Mesenchymal stem cell (in vitro differentiated cells and primary cell): ENCODE measurements around the gene PITHD1.
"Not testable (repeated sequence)": the region's sequence is repeated elsewhere in the genome, so short reads cannot be mapped to it uniquely, and the experiment has no call there.

Source experiments
- DNase-seq: peaks from one replicate; pipeline ENCODE4 v3.0.0-alpha.2; 2013
- H2AFZ ChIP-seq: one replicate; pipeline ENCODE4 v1.6.1; 2013; ENCODE audit warnings: low read depth, mild to moderate bottlenecking, control low read depth, inconsistent platforms, low read length, moderate library complexity
- H2AK5ac ChIP-seq: 2 replicates; pipeline ENCODE4 v1.6.1; 2013; ENCODE audit warnings: low read length, moderate library complexity, mild to moderate bottlenecking, inconsistent platforms; ENCODE audit not compliant: severe bottlenecking
- H2BK120ac ChIP-seq: one replicate; pipeline ENCODE4 v1.6.1; 2013; ENCODE audit warnings: low read depth, mild to moderate bottlenecking, inconsistent platforms, low read length, moderate library complexity
- H2BK12ac ChIP-seq, 2 experiments: one replicate each; pipeline ENCODE4 v1.6.1; 2013; ENCODE audit warnings: inconsistent platforms in 2 of 2, low read length in 2 of 2, mild to moderate bottlenecking in 2 of 2, moderate library complexity in 2 of 2, control low read depth in 1 of 2
- H2BK15ac ChIP-seq: one replicate; pipeline ENCODE4 v1.6.1; 2013; ENCODE audit warnings: mild to moderate bottlenecking, low read depth, inconsistent platforms; ENCODE audit not compliant: poor library complexity, severe bottlenecking
- H2BK5ac ChIP-seq: 2 replicates; pipeline ENCODE4 v1.6.1; 2013; ENCODE audit warnings: low read depth, mild to moderate bottlenecking, low read length, control low read depth, inconsistent platforms; ENCODE audit not compliant: poor library complexity, severe bottlenecking
- H3K14ac ChIP-seq, 2 experiments: one replicate each; pipeline ENCODE4 v1.6.1; 2013; ENCODE audit warnings: inconsistent platforms in 2 of 2, low read length in 2 of 2, control low read depth in 1 of 2, mild to moderate bottlenecking in 1 of 2, moderate library complexity in 1 of 2
- H3K18ac ChIP-seq, 2 experiments: one replicate each; pipeline ENCODE4 v1.6.1; 2013; ENCODE audit warnings: inconsistent platforms in 2 of 2, low read length in 2 of 2, control low read depth in 1 of 2, low read depth in 1 of 2, mild to moderate bottlenecking in 1 of 2
- H3K23ac ChIP-seq, 2 experiments: one replicate each; pipeline ENCODE4 v1.6.1; 2013; ENCODE audit warnings: inconsistent platforms in 2 of 2, low read length in 2 of 2, mild to moderate bottlenecking in 2 of 2, moderate library complexity in 2 of 2, control low read depth in 1 of 2
- H3K27ac ChIP-seq: 2 replicates; pipeline ENCODE4 v1.5.1; 2013; ENCODE audit warnings: mild to moderate bottlenecking, moderate library complexity, low read length, control low read depth, inconsistent platforms; ENCODE audit not compliant: poor library complexity, severe bottlenecking
- H3K27me3 ChIP-seq, 2 experiments: 2 replicates each; pipeline versions ENCODE4 v1.6.1 to v1.7.0; 2013; ENCODE audit warnings: low read length in 2 of 2, mild to moderate bottlenecking in 2 of 2, moderate library complexity in 2 of 2, control low read depth in 1 of 2, inconsistent platforms in 1 of 2; ENCODE audit not compliant: control insufficient read depth in 1 of 2, insufficient read depth in 1 of 2
- H3K36me3 ChIP-seq, 2 experiments: 2 replicates each; pipeline versions ENCODE4 v1.6.1 to v1.7.0; 2013; ENCODE audit warnings: low read length in 2 of 2, control low read depth in 1 of 2, inconsistent platforms in 1 of 2, low read depth in 1 of 2, mild to moderate bottlenecking in 1 of 2; ENCODE audit not compliant: insufficient read depth in 2 of 2, control insufficient read depth in 1 of 2
- H3K4ac ChIP-seq, 2 experiments: one replicate each; pipeline ENCODE4 v1.6.1; 2013; ENCODE audit warnings: inconsistent platforms in 2 of 2, low read length in 2 of 2, mild to moderate bottlenecking in 2 of 2, moderate library complexity in 2 of 2, control low read depth in 1 of 2, low read depth in 1 of 2
- H3K4me1 ChIP-seq: 2 replicates; pipeline ENCODE4 v1.6.1; 2013; ENCODE audit warnings: low read depth, low read length, control low read depth; ENCODE audit not compliant: control insufficient read depth, insufficient read depth
- H3K4me2 ChIP-seq: 2 replicates; pipeline ENCODE4 v1.6.1; 2013; ENCODE audit warnings: low read length, mild to moderate bottlenecking, inconsistent platforms; ENCODE audit not compliant: poor library complexity, severe bottlenecking
- H3K4me3 ChIP-seq, 2 experiments: 2 replicates each; pipeline versions ENCODE4 v1.5.1 to v1.7.0; 2013; ENCODE audit warnings: low read length in 2 of 2, mild to moderate bottlenecking in 2 of 2, control low read depth in 1 of 2, low read depth in 1 of 2; ENCODE audit not compliant: insufficient read depth in 1 of 2
- H3K79me1 ChIP-seq: replicated peaks from 2 replicates; pipeline ENCODE4 v1.6.1; 2013; ENCODE audit warnings: mild to moderate bottlenecking, control low read depth, low read length, inconsistent platforms; ENCODE audit not compliant: poor library complexity, severe bottlenecking
- H3K9ac ChIP-seq: 2 replicates; pipeline ENCODE4 v1.7.0; 2013; ENCODE audit warnings: mild to moderate bottlenecking, low read length, moderate library complexity
- H3K9me3 ChIP-seq: 2 replicates; pipeline ENCODE4 v1.7.0; 2013; ENCODE audit warnings: mild to moderate bottlenecking, low read length; ENCODE audit not compliant: control insufficient read depth
- H4K8ac ChIP-seq: one replicate; pipeline ENCODE4 v1.6.1; 2013; ENCODE audit warnings: inconsistent platforms, mild to moderate bottlenecking, low read length, moderate library complexity
- H4K91ac ChIP-seq: one replicate; pipeline ENCODE4 v1.6.1; 2013; ENCODE audit warnings: mild to moderate bottlenecking, low read length, inconsistent platforms
- WGBS: methylation state at CpG from one replicate; pipeline ENCODE4 v1.1.7; 2013; ENCODE audit warnings: mixed read lengths; 5-methylcytosine and 5-hydroxymethylcytosine counted together

The PITHD1 gene

GRCh38 chr1:23783141-23783540 lies 4.9 kb downstream of the PITHD1 start:
- H3K27ac ChIP-seq, H2BK5ac ChIP-seq, DNase-seq, H3K4me3 ChIP-seq, H4K8ac ChIP-seq, H2BK12ac ChIP-seq, H3K27me3 ChIP-seq, H3K14ac ChIP-seq, H3K4me1 ChIP-seq, H2BK15ac ChIP-seq, H3K4me2 ChIP-seq, H2AK5ac ChIP-seq, H4K91ac ChIP-seq, H3K9me3 ChIP-seq, H3K4ac ChIP-seq, H2AFZ ChIP-seq, H2BK120ac ChIP-seq, H3K9ac ChIP-seq, H3K23ac ChIP-seq, H3K18ac ChIP-seq: not testable (repeated sequence)
- 98% methylated on average over 5 of the region's 11 CpGs for WGBS
- Histone ChIP-seq H3K36me3 (peaks cover 16 to 60% of the 10 kb centered on the region in 2 experiments), H3K79me1 (peaks cover 16% of the 10 kb centered on the region)

GRCh38 chr1:23784846-23785245 lies 6.6 kb downstream of the PITHD1 start:
- no peaks in the 10 kb centered on the region for H3K27me3 ChIP-seq
- no peak overlapping the region for H3K4me3 ChIP-seq
- no peak overlapping the region for H2BK12ac ChIP-seq
- H3K4me2 ChIP-seq = no peak overlapping the region
- no peaks in the 10 kb centered on the region for H3K9me3 ChIP-seq
- H2BK5ac ChIP-seq = no peak overlapping the region
- no peak overlapping the region for H3K18ac ChIP-seq
- H3K36me3 ChIP-seq = peaks cover 18 to 70% of the 10 kb centered on the region in 2 experiments
- H2BK15ac ChIP-seq = no peak overlapping the region
- H3K27ac ChIP-seq = no peak overlapping the region
- H3K14ac ChIP-seq = no peak overlapping the region
- WGBS = 97% methylated on average over 4 of the region's 4 CpGs
- H3K79me1 ChIP-seq = peaks cover 18% of the 10 kb centered on the region
- no peak overlapping the region for H2AK5ac ChIP-seq
- H4K91ac ChIP-seq = no peak overlapping the region
- H3K4ac ChIP-seq = no peak overlapping the region
- H3K9ac ChIP-seq = no peak overlapping the region
- no peak for DNase-seq
- no peak overlapping the region for H3K23ac ChIP-seq
- H3K4me1 ChIP-seq = peaks cover 6% of the 10 kb centered on the region
- no peak overlapping the region for H2AFZ ChIP-seq
- no peak overlapping the region for H2BK120ac ChIP-seq
- no peak overlapping the region for H4K8ac ChIP-seq

GRCh38 chr1:23787701-23788100 lies 9.5 kb downstream of the PITHD1 start:
- H3K14ac ChIP-seq = no peak overlapping the region

GRCh38 chr1:23788695-23789094 lies 10.5 kb downstream of the PITHD1 start:
- Histone ChIP-seq H3K4me3 (no peak overlapping the region), H4K91ac (no peak overlapping the region), H3K14ac (no peak overlapping the region), H3K23ac (no peak overlapping the region), H3K9me3 (no peaks in the 10 kb centered on the region), H4K8ac (no peak overlapping the region), H3K4ac (no peak overlapping the region), H2AFZ (no peak overlapping the region), H3K79me1 (peaks cover 14% of the 10 kb centered on the region), H3K36me3 (peaks cover 27 to 54% of the 10 kb centered on the region in 2 experiments), H2BK5ac (no peak overlapping the region), H3K4me1 (peaks cover 24% of the 10 kb centered on the region), H2BK120ac (no peak overlapping the region), H3K18ac (no peak overlapping the region), H3K27me3 (no peaks in the 10 kb centered on the region), H2BK12ac (no peak overlapping the region), H3K4me2 (no peak overlapping the region), H3K9ac (no peak overlapping the region), H2AK5ac (no peak overlapping the region), H3K27ac (no peak overlapping the region), H2BK15ac (no peak overlapping the region)
- DNase-seq = no peak
- 100% methylated on average over 2 of the region's 3 CpGs for WGBS

More at GRCh38 chr1:23787701-23788100, 9.5 kb downstream of the PITHD1 start:
- Histone ChIP-seq H2BK5ac (no peak overlapping the region), H3K4me1 (peaks cover 14% of the 10 kb centered on the region), H4K91ac (no peak overlapping the region), H3K36me3 (peaks cover 17 to 53% of the 10 kb centered on the region in 2 experiments), H3K23ac (no peak overlapping the region), H3K9me3 (no peaks in the 10 kb centered on the region), H3K27ac (no peak overlapping the region), H2BK120ac (no peak overlapping the region), H3K18ac (no peak overlapping the region), H3K27me3 (no peaks in the 10 kb centered on the region), H2AK5ac (no peak overlapping the region), H3K9ac (no peak overlapping the region), H3K4me3 (no peak overlapping the region), H2BK12ac (no peak overlapping the region), H2AFZ (no peak overlapping the region), H2BK15ac (no peak overlapping the region), H3K4ac (no peak overlapping the region), H3K4me2 (no peak overlapping the region), H4K8ac (no peak overlapping the region), H3K79me1 (peaks cover 16% of the 10 kb centered on the region)
- no peak for DNase-seq
- 99% methylated on average over 3 of the region's 3 CpGs for WGBS
